ENCODE results near the gene POMT1.

DNA sequence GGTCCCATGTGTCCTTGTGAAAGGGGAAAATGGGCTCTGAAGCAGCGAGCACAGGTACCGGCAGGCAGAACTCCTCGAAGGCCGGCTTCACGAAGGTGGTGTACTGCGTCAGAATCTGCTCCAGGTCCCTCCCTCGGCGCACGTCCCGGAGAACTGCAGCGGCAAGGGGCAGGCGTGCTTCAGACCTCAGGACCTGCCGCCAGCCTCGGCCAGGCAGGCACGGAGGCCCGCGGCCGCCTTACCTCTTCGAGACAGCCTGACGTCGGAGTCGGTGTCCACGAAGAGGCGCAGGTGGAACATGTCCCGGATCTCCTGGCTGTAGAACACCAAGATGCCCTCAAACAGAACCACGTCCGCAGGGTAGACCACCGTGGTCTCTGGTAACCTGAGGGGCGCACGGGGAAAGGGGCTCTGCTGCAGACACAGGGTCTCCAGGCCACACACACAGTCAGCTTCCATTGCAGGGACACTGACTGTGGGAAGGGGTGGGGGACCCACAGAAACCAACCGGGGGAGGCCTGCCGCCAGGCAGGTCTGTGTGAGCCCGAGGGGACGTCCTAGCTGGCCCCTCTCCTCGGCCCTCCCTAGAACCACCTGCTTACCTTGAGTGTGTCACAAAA lies 26.3 kb downstream of the POMT1 start:
- TF ChIP-seq RARB (CRISPR knock-in tag; IDR thresholded peaks at IDR 0.05), result no peak
- TF ChIP-seq PPARA (CRISPR knock-in tag; IDR thresholded peaks at IDR 0.05; ENCODE audit: borderline replicate concordance), result no peak
- no peak for TF ChIP-seq ZNF70 (CRISPR knock-in tag; IDR thresholded peaks at IDR 0.05)
- no peak for TF ChIP-seq TCF4 (CRISPR knock-in tag; IDR thresholded peaks at IDR 0.05; ENCODE audit: borderline replicate concordance)
- TF ChIP-seq, protein P1, sequence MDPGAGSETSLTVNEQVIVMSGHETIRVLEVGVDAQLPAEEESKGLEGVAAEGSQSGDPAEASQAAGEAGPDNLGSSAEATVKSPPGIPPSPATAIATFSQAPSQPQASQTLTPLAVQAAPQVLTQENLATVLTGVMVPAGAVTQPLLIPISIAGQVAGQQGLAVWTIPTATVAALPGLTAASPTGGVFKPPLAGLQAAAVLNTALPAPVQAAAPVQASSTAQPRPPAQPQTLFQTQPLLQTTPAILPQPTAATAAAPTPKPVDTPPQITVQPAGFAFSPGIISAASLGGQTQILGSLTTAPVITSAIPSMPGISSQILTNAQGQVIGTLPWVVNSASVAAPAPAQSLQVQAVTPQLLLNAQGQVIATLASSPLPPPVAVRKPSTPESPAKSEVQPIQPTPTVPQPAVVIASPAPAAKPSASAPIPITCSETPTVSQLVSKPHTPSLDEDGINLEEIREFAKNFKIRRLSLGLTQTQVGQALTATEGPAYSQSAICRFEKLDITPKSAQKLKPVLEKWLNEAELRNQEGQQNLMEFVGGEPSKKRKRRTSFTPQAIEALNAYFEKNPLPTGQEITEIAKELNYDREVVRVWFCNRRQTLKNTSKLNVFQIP (CRISPR knock-in tag; IDR thresholded peaks at IDR 0.05; ENCODE audit: borderline replicate concordance, low read depth), result no peak
